Heart right ventricle (tissue), 16 donors: ENCODE data around the gene SUN5. TPM values are rescaled to one million over a fixed set of nuclear protein-coding genes. Genes with fewer than 3 reads are reported as not detected.

Experiments
- ATAC-seq, 8 donors: fragments of 200-7000 bp; cut with Tn5 transposase; one replicate each; pipeline ENCODE4 v1.9.1; 2020; ENCODE audit warnings: mild to moderate bottlenecking in 8 of 8, moderate library complexity in 8 of 8, moderate number of reproducible peaks in 1 of 8
- DNase-seq, 2 donors: peaks; one replicate each; pipeline ENCODE4 v3.0.0-alpha.2; 2020
- H3K27ac ChIP-seq, 10 donors: fragments of 200-600 bp; sonication (generic) in 2 of 10; one replicate each; pipeline versions ENCODE4 v1.5.0 to v1.8.0; 2020 to 2022; ENCODE audit warnings: mild to moderate bottlenecking in 3 of 10
- H3K27me3 ChIP-seq, 7 donors: fragments of 200-600 bp; one replicate each; pipeline ENCODE4 v1.8.0; 2021 to 2022; ENCODE audit warnings: mild to moderate bottlenecking in 2 of 7
- H3K36me3 ChIP-seq, 9 donors: fragments of 200-600 bp; sonication (generic) in 1 of 9; one replicate each; pipeline versions ENCODE4 v1.5.0 to v1.8.0; 2020 to 2022; ENCODE audit warnings: mild to moderate bottlenecking in 2 of 9
- H3K4me1 ChIP-seq, 9 donors: fragments of 200-600 bp; sonication (generic) in 1 of 9; one replicate each; pipeline versions ENCODE4 v1.5.0 to v1.8.0; 2020 to 2022; ENCODE audit warnings: mild to moderate bottlenecking in 4 of 9
- H3K4me3 ChIP-seq, 10 donors: fragments of 200-600 bp; sonication (generic) in 2 of 10; one replicate each; pipeline versions ENCODE4 v1.5.0 to v1.8.0; 2020 to 2022; ENCODE audit warnings: mild to moderate bottlenecking in 7 of 10, moderate library complexity in 2 of 10
- H3K9me3 ChIP-seq, 11 donors: fragments of 200-600 bp in 10 of 11; sonication (generic) in 2 of 11; one replicate each; pipeline versions ENCODE4 v1.5.0 to v1.8.0; 2013 to 2022; ENCODE audit warnings: mild to moderate bottlenecking in 2 of 11, control low read depth in 1 of 11, moderate library complexity in 1 of 11
- WGBS, 2 donors: extraction: QIAGEN DNeasy Blood & Tissue Kit; methylation state at CpG; one replicate each; pipeline ENCODE4 v1.1.7; 2013; ENCODE audit warnings: inconsistent platforms in 1 of 2; 5-methylcytosine and 5-hydroxymethylcytosine counted together
- intact Hi-C, 10 donors: fragments of 100-400 bp; cut with DNase I; formaldehyde crosslinking; loops; one replicate each; pipeline versions ENCODE4 v1.11.1 to v1.14.2; 2022
- polyA plus RNA-seq, 2 donors: library from polyadenylated mRNA; stranded (reverse); fragments of 200-250 nt; gene quantifications; one replicate each; pipeline ENCODE4 v1.2.3, GENCODE V29; 2013
- total RNA-seq, 10 donors: library from RNA; stranded (reverse); fragmentation: NEBNext Ultra II Directional in 3 of 10; extraction: Animal tissue kit (Norgen Biotek cat#: 25700) in 3 of 10; gene quantifications; one replicate each; pipeline versions ENCODE4 v1.2.1 to v1.2.4, GENCODE V29; 2021 to 2023
- TF ChIP-seq, protein P1 (sequence below), 9 donors: fragments of 200-600 bp; sonication (generic) in 2 of 9; IDR thresholded peaks; one replicate each; pipeline versions ENCODE4 v1.5.0 to v1.8.0; 2021 to 2022; ENCODE audit warnings: antibody characterized with exemption in 9 of 9, mild to moderate bottlenecking in 5 of 9, moderate library complexity in 1 of 9
- donor health status: Arrhythmogenic right ventricular cardiomyopathy.
- donor health status: ischemic (EF 13 %, LVEDD 7.1; RV severe dilation, severe dysfunction).
- donor health status: healthy with polysubstance abuse.
- donor health status: DM: no; HTN: yes; CAD: no.
- donor health status: DM: no; HTN: no; CAD: no.
- donor health status: ischemic (EF 25% LVEDD 6.9; RV normal size, moderate dysfunction).
- donor health status: ischemic (EF 25% LVEDD 5.7; RV mildly dilated, moderate dysfunction).
- donor health status: healthy.
- donor health status: DM: yes; HTN: yes; CAD: no.
- donor health status: Ischemic cardiomyopathy.
- donor health status: ischemic (EF 35%, LVEDD 5.7; RV mildly dilated, moderate dysfunction).
- donor health status: nonischemic (EF 11% LVEDD 7.7; RV severe dilation, severe dysfunction).
- donor health status: DM: yes; HTN: yes; CAD: no.
- donor health status: PGD.
- donor health status: ischemic (EF 29% LVEDD 5.4; RV normal size, mild dysfunction).
- donor health status: nonischemic (EF 23%, LVEDD 6.1; RV moderate dilation, normal function).

SUN5 gene
- total and polyA plus RNA-seq, 12 donors = not detected

DNA sequence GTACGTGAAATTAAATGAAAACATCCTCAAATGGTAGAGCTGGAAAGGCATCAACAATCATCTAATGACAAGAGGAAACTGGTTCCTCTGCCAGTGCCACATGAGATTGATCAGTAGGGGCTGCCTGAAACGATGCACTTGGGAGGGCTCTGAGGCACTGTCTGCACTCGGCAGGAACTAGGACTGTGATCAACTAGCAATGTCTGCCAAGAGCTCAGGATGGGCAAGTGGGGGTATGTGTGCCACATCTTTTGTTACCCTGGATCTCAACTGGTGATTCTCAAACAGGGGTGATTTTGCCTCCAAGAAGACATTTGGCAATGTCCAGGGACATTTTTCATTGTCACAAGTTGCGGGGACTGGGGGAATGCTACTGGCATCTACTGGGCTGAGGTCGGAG is 29.1 kb upstream of the SUN5 start:
- 58 to 71% methylated on average over 5 of the region's 5 CpGs for WGBS, 2 donors
- no peak overlapping the region for H3K4me3 ChIP-seq
- intact Hi-C loops = no loop called here

DNA sequence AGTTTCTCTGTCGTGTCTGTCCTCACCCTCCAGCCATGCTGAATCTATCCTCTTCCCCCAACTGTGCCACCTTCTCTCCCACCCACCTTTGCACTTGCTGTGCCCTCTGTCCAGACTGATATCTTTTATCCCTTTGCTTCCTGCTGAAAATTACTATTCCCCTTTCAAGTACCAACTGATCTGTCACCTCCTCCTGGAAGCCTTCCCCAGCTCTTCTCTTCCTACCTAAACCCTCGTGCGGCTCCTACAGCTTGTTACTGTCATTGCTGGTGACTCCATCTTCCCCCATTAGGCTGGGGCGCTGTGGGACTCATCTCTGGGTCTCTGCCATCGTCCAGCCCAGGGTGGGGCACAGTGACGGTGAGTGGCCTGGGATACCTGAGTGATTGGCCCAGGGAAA is 28.3 kb upstream of the SUN5 start:
- 77 to 80% methylated on average over 6 of the region's 6 CpGs for WGBS, 2 donors
- H3K9me3 ChIP-seq = no peaks in the 10 kb centered on the region
- TF ChIP-seq, protein P1, sequence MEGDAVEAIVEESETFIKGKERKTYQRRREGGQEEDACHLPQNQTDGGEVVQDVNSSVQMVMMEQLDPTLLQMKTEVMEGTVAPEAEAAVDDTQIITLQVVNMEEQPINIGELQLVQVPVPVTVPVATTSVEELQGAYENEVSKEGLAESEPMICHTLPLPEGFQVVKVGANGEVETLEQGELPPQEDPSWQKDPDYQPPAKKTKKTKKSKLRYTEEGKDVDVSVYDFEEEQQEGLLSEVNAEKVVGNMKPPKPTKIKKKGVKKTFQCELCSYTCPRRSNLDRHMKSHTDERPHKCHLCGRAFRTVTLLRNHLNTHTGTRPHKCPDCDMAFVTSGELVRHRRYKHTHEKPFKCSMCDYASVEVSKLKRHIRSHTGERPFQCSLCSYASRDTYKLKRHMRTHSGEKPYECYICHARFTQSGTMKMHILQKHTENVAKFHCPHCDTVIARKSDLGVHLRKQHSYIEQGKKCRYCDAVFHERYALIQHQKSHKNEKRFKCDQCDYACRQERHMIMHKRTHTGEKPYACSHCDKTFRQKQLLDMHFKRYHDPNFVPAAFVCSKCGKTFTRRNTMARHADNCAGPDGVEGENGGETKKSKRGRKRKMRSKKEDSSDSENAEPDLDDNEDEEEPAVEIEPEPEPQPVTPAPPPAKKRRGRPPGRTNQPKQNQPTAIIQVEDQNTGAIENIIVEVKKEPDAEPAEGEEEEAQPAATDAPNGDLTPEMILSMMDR (IDR thresholded peaks at IDR 0.05) = no peak
- ATAC-seq (no peak), DNase-seq (no peak)
- no peaks in the 10 kb centered on the region for H3K36me3 ChIP-seq
- no peak overlapping the region for H3K4me3 ChIP-seq
- intact Hi-C loops = no loop called here
- no peaks in the 10 kb centered on the region for H3K4me1 ChIP-seq
- H3K27ac ChIP-seq = no peak overlapping the region
- H3K27me3 ChIP-seq = peaks cover 0 to 13% (median 6%) of the 10 kb centered on the region in 7 donors

More for the DNA sequence above, 29.1 kb upstream of the SUN5 start:
- no peaks in the 10 kb centered on the region for H3K36me3 ChIP-seq
- peaks cover 0 to 18% (median 3%) of the 10 kb centered on the region in 7 donors for H3K27me3 ChIP-seq
- H3K9me3 ChIP-seq = no peaks in the 10 kb centered on the region
- no peaks in the 10 kb centered on the region for H3K4me1 ChIP-seq
- TF ChIP-seq, protein P1 (IDR thresholded peaks at IDR 0.05) = no peak
- no peak overlapping the region for H3K27ac ChIP-seq
- DNase-seq (no peak), ATAC-seq (no peak)

DNA sequence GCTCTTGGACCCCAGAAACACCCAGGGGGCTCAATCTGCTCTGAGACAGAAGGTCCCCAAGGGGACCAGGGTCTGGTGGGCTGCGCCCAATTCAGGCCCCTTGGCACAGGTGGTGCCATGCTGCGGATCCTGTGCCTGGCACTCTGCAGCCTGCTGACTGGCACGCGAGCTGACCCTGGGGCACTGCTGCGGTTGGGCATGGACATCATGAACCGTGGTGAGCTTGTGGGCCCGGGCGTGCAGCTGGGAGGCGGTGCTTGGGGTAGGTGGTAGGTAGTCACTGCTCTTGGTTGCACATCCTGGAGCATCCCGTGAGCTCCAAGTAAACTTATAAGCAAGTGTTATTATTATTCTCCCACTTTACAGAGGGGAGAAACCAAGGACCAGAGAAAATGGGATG is 27.3 kb upstream of the SUN5 start, which contains the start of gene BPIFB6:
TSS of gene BPIFB6 (plus strand) at position 118 of the 400 bp plus-strand sequence. CDS start at position 118, 0 bp downstream.
- TF ChIP-seq, protein P1 (IDR thresholded peaks at IDR 0.05) = no peak
- 90 to 91% methylated on average over 10 of the region's 10 CpGs for WGBS, 2 donors
- Histone ChIP-seq H3K27me3 (peaks cover 0 to 13% (median 6%) of the 10 kb centered on the region in 7 donors), H3K4me1 (no peaks in the 10 kb centered on the region), H3K9me3 (no peaks in the 10 kb centered on the region), H3K27ac (no peak within 1 kb of the TSS), H3K4me3 (no peak within 1 kb of the TSS), H3K36me3 (no peaks in the 10 kb centered on the region)
- intact Hi-C loops = no loop called here
- ATAC-seq (no peak), DNase-seq (no peak)

DNA sequence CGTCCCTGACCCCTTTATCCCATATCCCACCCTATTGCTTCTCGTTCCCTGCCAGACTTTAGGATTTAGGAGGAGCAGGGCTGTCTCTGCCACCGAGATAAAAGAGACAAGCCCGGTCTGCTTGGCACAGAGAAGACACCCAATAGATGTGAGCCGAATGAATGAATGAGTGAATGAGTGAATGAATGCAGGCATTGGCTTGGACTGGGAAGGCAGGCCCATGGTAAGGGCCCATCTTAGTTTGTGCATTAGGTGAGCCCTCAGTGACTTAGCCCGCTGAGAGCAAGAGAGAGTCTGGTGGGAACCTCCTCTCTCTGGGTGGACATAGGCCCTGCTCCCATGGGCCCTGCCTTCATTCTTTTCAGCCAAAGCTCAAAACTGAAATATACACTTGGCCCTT is 26.3 kb upstream of the SUN5 start:
- ATAC-seq = no peak
- intact Hi-C loops = no loop called here
- TF ChIP-seq, protein P1 (IDR thresholded peaks at IDR 0.05) = no peak
- Histone ChIP-seq H3K4me1 (no peaks in the 10 kb centered on the region), H3K36me3 (no peaks in the 10 kb centered on the region), H3K27ac (no peak overlapping the region), H3K9me3 (no peaks in the 10 kb centered on the region), H3K4me3 (no peak overlapping the region), H3K27me3 (peaks cover 0 to 22% (median 6%) of the 10 kb centered on the region in 7 donors)
- WGBS, 2 donors = 82 to 88% methylated on average over 6 of the region's 6 CpGs
- no peak for DNase-seq
